Muscle layer of colon (tissue), 2 donors: ENCODE results near the gene PMEPA1.

ENCODE experiments used
- H3K27ac ChIP-seq: one replicate; pipeline ENCODE4 v1.7.0; 2013; ENCODE audit warnings: low read depth, mild to moderate bottlenecking, low read length, moderate library complexity
- H3K27me3 ChIP-seq, 2 donors: one replicate each; pipeline ENCODE4 v1.7.0; 2013; ENCODE audit warnings: low read length in 2 of 2, mild to moderate bottlenecking in 2 of 2; ENCODE audit not compliant: insufficient read depth in 2 of 2, control insufficient read depth in 1 of 2
- H3K36me3 ChIP-seq: one replicate; pipeline ENCODE4 v1.7.0; 2013; ENCODE audit warnings: mild to moderate bottlenecking, low read length; ENCODE audit not compliant: insufficient read depth
- H3K4me1 ChIP-seq: one replicate; pipeline ENCODE4 v1.7.0; 2013; ENCODE audit warnings: mild to moderate bottlenecking, low read length; ENCODE audit not compliant: insufficient read depth
- H3K4me3 ChIP-seq, 2 donors: one replicate each; pipeline ENCODE4 v1.7.0; 2013; ENCODE audit warnings: low read length in 2 of 2, low read depth in 1 of 2, mild to moderate bottlenecking in 1 of 2, moderate library complexity in 1 of 2
- H3K9ac ChIP-seq: one replicate; pipeline ENCODE4 v1.7.0; 2013; ENCODE audit warnings: low read length
- H3K9me3 ChIP-seq: one replicate; pipeline ENCODE4 v1.7.0; 2013; ENCODE audit warnings: mild to moderate bottlenecking, low read length
- donor health status: abdominal sarcoma.
- donor health status: Adenocarcinoma of cecum.

The PMEPA1 gene

DNA sequence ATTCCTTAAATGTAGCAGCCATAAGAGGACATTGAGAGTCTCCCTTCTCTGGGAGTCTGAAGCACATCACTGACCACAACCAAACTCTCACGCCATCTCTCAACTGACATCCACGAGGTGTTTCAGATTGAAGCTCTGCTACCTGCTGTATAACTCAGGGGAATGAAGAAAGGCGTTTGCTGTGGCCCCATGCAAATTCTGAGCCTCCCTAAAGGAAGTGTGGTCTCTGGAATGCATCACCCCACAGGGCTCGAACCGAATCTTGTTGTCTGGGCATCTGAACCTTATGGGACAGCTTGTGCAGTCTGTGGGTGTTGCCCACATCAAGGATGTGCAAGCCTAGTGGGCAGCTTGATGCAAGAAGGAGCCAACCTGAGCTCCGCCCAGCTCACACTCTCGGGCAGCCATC, 10.9 kb downstream of the PMEPA1 start:
- H3K9me3 ChIP-seq, result no peaks in the 10 kb centered on the region
- H3K4me1 ChIP-seq, result no peaks in the 10 kb centered on the region
- H3K4me3 ChIP-seq, result no peak overlapping the region
- no peak overlapping the region for H3K9ac ChIP-seq
- no peaks in the 10 kb centered on the region for H3K36me3 ChIP-seq
- no peak overlapping the region for H3K27ac ChIP-seq
- no peaks in the 10 kb centered on the region for H3K27me3 ChIP-seq

- Histone ChIP-seq H3K9ac (no peak overlapping the region), H3K4me3 (no peak overlapping the region), H3K27me3 (no peaks in the 10 kb centered on the region), H3K4me1 (no peaks in the 10 kb centered on the region), H3K36me3 (no peaks in the 10 kb centered on the region), H3K9me3 (no peaks in the 10 kb centered on the region), H3K27ac (no peak overlapping the region)
Measured at GRCh38 chr20:57698116-57698866, 11.5 kb downstream of the PMEPA1 start.

- Histone ChIP-seq H3K4me1 (no peaks in the 10 kb centered on the region), H3K9me3 (no peaks in the 10 kb centered on the region), H3K27ac (no peak overlapping the region), H3K4me3 (no peak overlapping the region), H3K36me3 (no peaks in the 10 kb centered on the region), H3K9ac (no peak overlapping the region), H3K27me3 (no peaks in the 10 kb centered on the region)
Measured at GRCh38 chr20:57697543-57697942, 12.3 kb downstream of the PMEPA1 start.

DNA sequence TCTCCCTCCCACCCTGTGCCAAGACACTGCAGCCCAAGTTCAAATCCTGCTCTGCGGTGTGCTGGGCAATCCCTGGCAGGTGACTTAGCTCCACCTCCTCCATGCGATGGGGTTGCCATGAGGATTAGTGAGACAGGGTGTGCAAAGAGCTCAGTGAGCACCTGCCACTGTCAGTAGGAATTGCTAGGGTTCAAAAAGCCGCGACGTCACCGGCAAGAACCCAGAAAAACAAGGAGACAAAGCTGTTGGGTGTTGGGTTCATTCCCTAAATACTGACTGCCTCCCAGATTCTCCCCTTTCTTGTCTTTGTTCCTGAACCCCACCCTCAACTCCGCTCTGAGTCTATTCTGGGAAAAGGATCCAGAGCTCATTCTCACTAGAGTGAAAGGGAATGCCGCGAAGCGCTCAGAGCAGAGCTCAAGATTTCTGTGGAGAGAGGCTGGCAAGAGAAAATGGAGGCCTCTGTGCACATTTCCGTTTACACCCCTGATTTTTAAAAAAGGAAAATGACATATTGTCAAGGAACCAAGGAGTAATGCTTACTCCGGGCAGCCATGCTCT, 13.3 kb downstream of the PMEPA1 start:
- no peaks in the 10 kb centered on the region for H3K9me3 ChIP-seq
- H3K9ac ChIP-seq, result no peak overlapping the region
- no peak overlapping the region for H3K27ac ChIP-seq
- H3K27me3 ChIP-seq, result no peaks in the 10 kb centered on the region
- H3K36me3 ChIP-seq, result no peaks in the 10 kb centered on the region
- H3K4me1 ChIP-seq, result no peaks in the 10 kb centered on the region
- H3K4me3 ChIP-seq, result no peak overlapping the region

- no peaks in the 10 kb centered on the region for H3K36me3 ChIP-seq
- no peaks in the 10 kb centered on the region for H3K9me3 ChIP-seq
- no peak overlapping the region for H3K27ac ChIP-seq
- no peaks in the 10 kb centered on the region for H3K4me1 ChIP-seq
- H3K9ac ChIP-seq, result no peak overlapping the region
- no peaks in the 10 kb centered on the region for H3K27me3 ChIP-seq
- no peak overlapping the region for H3K4me3 ChIP-seq
Measured at GRCh38 chr20:57695940-57696339, 13.9 kb downstream of the PMEPA1 start.

DNA sequence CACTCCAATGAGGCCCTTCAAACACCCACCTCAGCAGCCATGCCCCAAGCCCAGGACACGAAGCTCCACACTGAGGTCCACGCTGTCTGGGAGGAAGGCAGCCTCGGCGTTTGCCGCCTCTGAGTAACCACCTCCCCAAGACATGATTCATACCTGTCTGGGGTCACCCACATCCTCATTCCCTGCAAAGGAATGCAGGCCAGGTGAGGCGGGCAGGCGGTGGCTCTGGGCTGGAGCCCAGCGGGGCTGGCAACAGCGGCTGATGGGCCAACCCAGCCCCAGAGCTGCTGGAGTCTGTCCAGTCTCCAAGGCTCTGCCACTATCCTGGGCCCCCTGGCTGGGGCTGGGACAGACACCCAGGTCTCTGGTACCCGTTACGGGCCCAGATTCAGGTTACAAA, 14.8 kb downstream of the PMEPA1 start:
- Histone ChIP-seq H3K9ac (no peak overlapping the region), H3K27ac (no peak overlapping the region), H3K27me3 (no peaks in the 10 kb centered on the region), H3K4me1 (no peaks in the 10 kb centered on the region), H3K4me3 (no peak overlapping the region), H3K9me3 (no peaks in the 10 kb centered on the region), H3K36me3 (no peaks in the 10 kb centered on the region)

GRCh38 chr20:57694481-57694880, 15.3 kb downstream of the PMEPA1 start:
- Histone ChIP-seq H3K4me3 (no peak overlapping the region), H3K9ac (no peak overlapping the region), H3K4me1 (peaks cover 4% of the 10 kb centered on the region), H3K9me3 (no peaks in the 10 kb centered on the region), H3K36me3 (no peaks in the 10 kb centered on the region), H3K27me3 (no peaks in the 10 kb centered on the region), H3K27ac (no peak overlapping the region)

GRCh38 chr20:57693670-57694329, 16.0 kb downstream of the PMEPA1 start:
- Histone ChIP-seq H3K36me3 (no peaks in the 10 kb centered on the region), H3K27me3 (no peaks in the 10 kb centered on the region), H3K4me1 (peaks cover 4% of the 10 kb centered on the region), H3K9me3 (no peaks in the 10 kb centered on the region), H3K27ac (no peak overlapping the region), H3K9ac (no peak overlapping the region), H3K4me3 (no peak overlapping the region)

GRCh38 chr20:57693002-57693582, 16.7 kb downstream of the PMEPA1 start:
- Histone ChIP-seq H3K9me3 (no peaks in the 10 kb centered on the region), H3K27ac (no peak overlapping the region), H3K36me3 (no peaks in the 10 kb centered on the region), H3K4me3 (no peak overlapping the region), H3K9ac (no peak overlapping the region), H3K4me1 (peaks cover 4% of the 10 kb centered on the region), H3K27me3 (no peaks in the 10 kb centered on the region)

GRCh38 chr20:57692393-57692792, 17.4 kb downstream of the PMEPA1 start:
- Histone ChIP-seq H3K27ac (no peak overlapping the region), H3K9ac (no peak overlapping the region), H3K4me3 (no peak overlapping the region), H3K4me1 (peaks cover 4% of the 10 kb centered on the region), H3K9me3 (no peaks in the 10 kb centered on the region), H3K36me3 (no peaks in the 10 kb centered on the region), H3K27me3 (no peaks in the 10 kb centered on the region)

DNA sequence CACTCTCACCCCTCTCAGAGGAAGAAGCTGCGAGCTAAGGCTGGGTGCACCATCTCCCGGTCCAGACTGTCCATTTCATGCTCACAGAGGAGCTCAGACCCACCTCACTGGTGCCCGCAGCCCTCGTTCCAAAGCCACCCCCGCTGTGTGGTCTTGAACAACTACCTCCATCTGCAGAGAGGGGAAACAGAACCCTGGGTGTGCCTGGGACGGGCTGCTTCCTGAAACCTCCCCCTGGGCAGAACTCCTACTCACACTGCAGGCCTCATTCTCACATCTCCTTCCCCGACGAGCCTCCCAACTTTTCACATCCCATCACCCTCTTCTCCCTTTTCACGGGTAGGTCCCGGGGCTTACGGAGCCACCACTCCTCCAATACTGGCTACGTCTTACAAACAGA, 18.1 kb downstream of the PMEPA1 start:
- no peak overlapping the region for H3K4me3 ChIP-seq
- H3K36me3 ChIP-seq, result no peaks in the 10 kb centered on the region
- H3K4me1 ChIP-seq, result peaks cover 4% of the 10 kb centered on the region
- no peaks in the 10 kb centered on the region for H3K27me3 ChIP-seq
- H3K27ac ChIP-seq, result no peak overlapping the region
- H3K9ac ChIP-seq, result no peak overlapping the region
- no peaks in the 10 kb centered on the region for H3K9me3 ChIP-seq
